Motor neuron (in vitro differentiated cells): ENCODE measurements around the gene SNAP47. TPM values are rescaled to one million over a fixed set of nuclear protein-coding genes. Genes with fewer than 3 reads are reported as not detected.

Experiments used
- ATAC-seq, 8 experiments: fragments of 200-7000 bp; cut with Tn5 transposase; replicated peaks in 6 of 8; 2 replicates each; pipeline ENCODE4 v1.8.0; 2021; ENCODE audit warnings: mild to moderate bottlenecking in 8 of 8, moderate library complexity in 8 of 8
- H3K27ac ChIP-seq, 2 donors: fragments of 250-450 bp; sonication (Bioruptor Pico); 2 replicates each; pipeline ENCODE4 v1.9.0; 2021; ENCODE audit warnings: antibody characterized with exemption in 2 of 2, mild to moderate bottlenecking in 2 of 2, moderate library complexity in 1 of 2
- H3K4me1 ChIP-seq, 2 donors: fragments of 250-450 bp; sonication (Bioruptor Pico); replicated peaks in 1 of 2; 2 replicates each; pipeline ENCODE4 v1.6.1; 2021; ENCODE audit warnings: antibody characterized with exemption in 2 of 2, mild to moderate bottlenecking in 2 of 2, moderate library complexity in 1 of 2
- H3K4me3 ChIP-seq, 5 donors: fragments of 250-450 bp; sonication (Bioruptor Pico); 2 replicates each; pipeline ENCODE4 v1.9.0; 2021; ENCODE audit warnings: antibody characterized with exemption in 5 of 5, mild to moderate bottlenecking in 5 of 5, moderate library complexity in 4 of 5
- WGBS, 10 experiments: fragments of 450-650 bp; shearing (Covaris generic); methylation state at CpG; one replicate each; pipeline ENCODE4 v1.0.0; 2022; 5-methylcytosine and 5-hydroxymethylcytosine counted together
- in situ Hi-C, 9 experiments: fragments of 400-800 bp; cut with MboI; loops; one replicate each; pipeline ENCODE4 v1.15.0; 2021; ENCODE audit warnings: low sequenced_read_pairs in 9 of 9, low pct_unique_long_range_greater_than_20kb in 2 of 9; ENCODE audit not compliant: unreplicated experiment in 9 of 9
- total RNA-seq, 8 experiments: library from RNA; unstranded; fragments of 300-600 nt; gene quantifications; 2 replicates each; pipeline versions ENCODE4 v1.2.3 to v1.2.4, GENCODE V29; 2022

The SNAP47 gene
- total RNA-seq, 8 experiments from 2014 or later = 26.6 to 56.0 (median 40.9) TPM

GRCh38 chr1:227766653-227767277 lies 31.5 kb downstream of the SNAP47 start:
- Histone ChIP-seq H3K27ac (no peak overlapping the region), H3K4me3 (no peak overlapping the region), H3K4me1 (peaks cover 3 to 4% of the 10 kb centered on the region in 2 donors)
- no peak for ATAC-seq
- WGBS, 10 experiments = 83 to 100% (median 90%) methylated on average over 1 to 18 of the region's 19 CpGs; no CpG with 5 or more reads in 2 of the 10 experiments
- in situ Hi-C loops = loop anchor here in 4 of 9 experiments (10.0 to 25.0 kb wide), 3 partner anchors 171 to 188 kb away; partner anchors contain the start of gene WNT9A (in 3 of the 4)

GRCh38 chr1:227767401-227768124 lies 32.3 kb downstream of the SNAP47 start:
- H3K4me1 ChIP-seq = peaks cover 3% of the 10 kb centered on the region in 2 donors
- WGBS, 10 experiments = 29 to 100% (median 95%) methylated on average over 2 to 6 of the region's 6 CpGs; no CpG with 5 or more reads in 3 of the 10 experiments
- no peak overlapping the region for H3K4me3 ChIP-seq
- ATAC-seq = no peak
- no peak overlapping the region for H3K27ac ChIP-seq
- in situ Hi-C loops = loop anchor here in 4 of 9 experiments (10.0 to 25.0 kb wide), 3 partner anchors 170 to 187 kb away; partner anchors contain the start of gene WNT9A (in 3 of the 4)

- no peak overlapping the region for H3K27ac ChIP-seq
- in situ Hi-C loops = loop anchor here in 4 of 9 experiments (10.0 to 25.0 kb wide), 3 partner anchors 169 to 187 kb away; partner anchors contain the start of gene WNT9A (in 3 of the 4)
- no peaks in the 10 kb centered on the region for H3K4me1 ChIP-seq
- 80 to 100% (median 98%) methylated on average over 1 to 7 of the region's 7 CpGs; no CpG with 5 or more reads in 3 of the 10 experiments for WGBS, 10 experiments
- no peak overlapping the region for H3K4me3 ChIP-seq
- ATAC-seq = no peak
Observed at GRCh38 chr1:227768125-227768439, 32.8 kb downstream of the SNAP47 start.

- in situ Hi-C loops = loop anchor here in 4 of 9 experiments (10.0 to 25.0 kb wide), 3 partner anchors 169 to 186 kb away; partner anchors contain the start of gene WNT9A (in 3 of the 4)
- Histone ChIP-seq H3K27ac (no peak overlapping the region), H3K4me1 (no peaks in the 10 kb centered on the region), H3K4me3 (no peak overlapping the region)
- 80 to 100% (median 98%) methylated on average over 1 to 6 of the region's 6 CpGs; no CpG with 5 or more reads in 3 of the 10 experiments for WGBS, 10 experiments
- ATAC-seq = no peak
Observed at GRCh38 chr1:227768640-227769039, 33.4 kb downstream of the SNAP47 start.

GRCh38 chr1:227769047-227769935 lies 34.1 kb downstream of the SNAP47 start:
- in situ Hi-C loops = loop anchor here in 4 of 9 experiments (10.0 to 25.0 kb wide), 3 partner anchors 168 to 186 kb away; partner anchors contain the start of gene WNT9A (in 3 of the 4)
- H3K4me1 ChIP-seq = no peaks in the 10 kb centered on the region
- H3K27ac ChIP-seq = no peak overlapping the region
- whole genome bisulfite sequencing, 10 experiments = 75 to 100% (median 89%) methylated on average over 1 to 17 of the region's 20 CpGs; no CpG with 5 or more reads in 4 of the 10 experiments
- no peak overlapping the region for H3K4me3 ChIP-seq
- no peak for ATAC-seq

- Histone ChIP-seq H3K27ac (no peak overlapping the region), H3K4me1 (no peaks in the 10 kb centered on the region), H3K4me3 (no peak overlapping the region)
- in situ Hi-C loops = loop anchor here in 4 of 9 experiments (10.0 to 25.0 kb wide), 3 partner anchors 167 to 185 kb away; partner anchors contain the start of gene WNT9A (in 3 of the 4)
- ATAC-seq = peak in 1 of 8 experiments; percentile 83
- WGBS, 10 experiments = 80 to 100% (median 95%) methylated on average over 1 to 11 of the region's 15 CpGs; no CpG with 5 or more reads in 2 of the 10 experiments
Observed at GRCh38 chr1:227769936-227770494, 34.8 kb downstream of the SNAP47 start.

GRCh38 chr1:227770812-227771211 lies 35.6 kb downstream of the SNAP47 start:
- 92 to 100% (median 98%) methylated on average over 1 to 12 of the region's 13 CpGs; no CpG with 5 or more reads in 4 of the 10 experiments for WGBS, 10 experiments
- Histone ChIP-seq H3K27ac (no peak overlapping the region), H3K4me1 (peaks cover 0 to 4% of the 10 kb centered on the region in 2 donors), H3K4me3 (no peak overlapping the region)
- in situ Hi-C loops = loop anchor here in 2 of 9 experiments (25.0 kb wide), 1 partner anchor 166 kb away; the partner anchor contains the start of gene WNT9A (in 2 of the 2)
- no peak for ATAC-seq

- ATAC-seq = no peak
- in situ Hi-C loops = loop anchor here in 2 of 9 experiments (25.0 kb wide), 1 partner anchor 166 kb away; the partner anchor contains the start of gene WNT9A (in 2 of the 2)
- H3K27ac ChIP-seq = no peak overlapping the region
- no peak overlapping the region for H3K4me3 ChIP-seq
- 93% methylated on average over 4 of the region's 8 CpGs; no CpG with 5 or more reads in 9 of the 10 experiments for WGBS, 10 experiments
- H3K4me1 ChIP-seq = peaks cover 0 to 4% of the 10 kb centered on the region in 2 donors
Observed at GRCh38 chr1:227771326-227771725, 36.1 kb downstream of the SNAP47 start.

GRCh38 chr1:227771771-227772170 lies 36.5 kb downstream of the SNAP47 start:
- in situ Hi-C loops = loop anchor here in 2 of 9 experiments (25.0 kb wide), 1 partner anchor 166 kb away; the partner anchor contains the start of gene WNT9A (in 2 of the 2)
- peaks cover 0 to 4% of the 10 kb centered on the region in 2 donors for H3K4me1 ChIP-seq
- WGBS, 10 experiments = 90 to 100% (median 97%) methylated on average over 1 to 5 of the region's 7 CpGs; no CpG with 5 or more reads in 4 of the 10 experiments
- H3K27ac ChIP-seq = no peak overlapping the region
- no peak overlapping the region for H3K4me3 ChIP-seq
- ATAC-seq = no peak

- Histone ChIP-seq H3K4me3 (no peak overlapping the region), H3K4me1 (peaks cover 0 to 7% of the 10 kb centered on the region in 2 donors), H3K27ac (no peak overlapping the region)
- ATAC-seq = no peak
- 82 to 100% (median 96%) methylated on average over 3 to 13 of the region's 15 CpGs for WGBS, 10 experiments
- in situ Hi-C loops = loop anchor here in 2 of 9 experiments (25.0 kb wide), 1 partner anchor 164 kb away; the partner anchor contains the start of gene WNT9A (in 2 of the 2)
Observed at GRCh38 chr1:227773558-227773957, 38.3 kb downstream of the SNAP47 start.

- in situ Hi-C loops = loop anchor here in 2 of 9 experiments (25.0 kb wide), 1 partner anchor 163 kb away; the partner anchor contains the start of gene WNT9A (in 2 of the 2)
- H3K27ac ChIP-seq = no peak overlapping the region
- no peak overlapping the region for H3K4me3 ChIP-seq
- H3K4me1 ChIP-seq = peaks cover 0 to 7% of the 10 kb centered on the region in 2 donors
- WGBS, 10 experiments = 60 to 100% (median 87%) methylated on average over 1 to 13 of the region's 13 CpGs; no CpG with 5 or more reads in 3 of the 10 experiments
- ATAC-seq = no peak
Observed at GRCh38 chr1:227774051-227774731, 39.0 kb downstream of the SNAP47 start.
